Stimulated activated naive CD8-positive, alpha-beta T cell treated with anti-CD3 and anti-CD28 coated beads, Interleukin-15, amount 100 ng/mL, for 72 hours (primary cell): ENCODE measurements around the gene MCCC2.
A peak's percentile ranks its signal among the peaks of the same experiment; 100 is the strongest.
"Not testable (repeated sequence)": the region's sequence is repeated elsewhere in the genome, so short reads cannot be mapped to it uniquely, and the experiment has no call there.

Experiments
- ATAC-seq: fragments of 150-1000 bp; cut with Tn5 transposase; 2 replicates; pipeline ENCODE4 v1.10.0; 2021; ENCODE audit warnings: mild to moderate bottlenecking, moderate library complexity
- DNase-seq, 2 donors: peaks; one replicate each; pipeline ENCODE4 v3.0.0; 2021 to 2022
- H3K27ac Mint-ChIP-seq, 2 donors: one replicate each; pipeline ENCODE4 v1.8.0; 2022; ENCODE audit warnings: mild to moderate bottlenecking in 2 of 2, mixed read lengths in 2 of 2, moderate library complexity in 2 of 2
- H3K27me3 Mint-ChIP-seq: one replicate; pipeline ENCODE4 v1.8.0; 2022; ENCODE audit warnings: mixed read lengths
- H3K4me1 Mint-ChIP-seq: one replicate; pipeline ENCODE4 v1.8.0; 2022; ENCODE audit warnings: mild to moderate bottlenecking, mixed read lengths
- H3K4me3 Mint-ChIP-seq, 2 donors: one replicate each; pipeline ENCODE4 v1.8.0; 2022; ENCODE audit warnings: mild to moderate bottlenecking in 2 of 2, mixed read lengths in 2 of 2, moderate library complexity in 1 of 2
- H3K9me3 Mint-ChIP-seq, 2 donors: one replicate each; pipeline ENCODE4 v1.8.0; 2022; ENCODE audit warnings: mixed read lengths in 2 of 2

The MCCC2 gene

GRCh38 chr5:71629950-71630349 is 42.8 kb downstream of the MCCC2 start:
- ATAC-seq = no peak
- H3K27me3 Mint-ChIP-seq = no peaks in the 10 kb centered on the region
- H3K27ac Mint-ChIP-seq = no peak overlapping the region
- H3K4me1 Mint-ChIP-seq = peaks cover 7% of the 10 kb centered on the region
- H3K4me3 Mint-ChIP-seq = no peak overlapping the region
- no peak for DNase-seq
- no peaks in the 10 kb centered on the region for H3K9me3 Mint-ChIP-seq

GRCh38 chr5:71631070-71631469 is 43.9 kb downstream of the MCCC2 start:
- H3K27me3 Mint-ChIP-seq = no peaks in the 10 kb centered on the region
- peaks cover 7% of the 10 kb centered on the region for H3K4me1 Mint-ChIP-seq

GRCh38 chr5:71632168-71632567 is 45.0 kb downstream of the MCCC2 start:
- peaks cover 7% of the 10 kb centered on the region for H3K4me1 Mint-ChIP-seq
- H3K4me3 Mint-ChIP-seq = no peak overlapping the region
- ATAC-seq (no peak), DNase-seq (no peak)
- no peaks in the 10 kb centered on the region for H3K27me3 Mint-ChIP-seq
- no peak overlapping the region for H3K27ac Mint-ChIP-seq
- H3K9me3 Mint-ChIP-seq = no peaks in the 10 kb centered on the region

More at GRCh38 chr5:71631070-71631469, 43.9 kb downstream of the MCCC2 start:
- no peak overlapping the region for H3K4me3 Mint-ChIP-seq
- no peaks in the 10 kb centered on the region for H3K9me3 Mint-ChIP-seq
- no peak for ATAC-seq
- no peak overlapping the region for H3K27ac Mint-ChIP-seq
- DNase-seq = no peak

- H3K4me1 Mint-ChIP-seq = peaks cover 7% of the 10 kb centered on the region
- H3K27ac Mint-ChIP-seq = peak overlapping the region in 1 of 2 donors; percentile 34
- no peaks in the 10 kb centered on the region for H3K27me3 Mint-ChIP-seq
- ATAC-seq (peak; percentile 53), DNase-seq (no peak)
- no peaks in the 10 kb centered on the region for H3K9me3 Mint-ChIP-seq
- H3K4me3 Mint-ChIP-seq = no peak overlapping the region
Observed at GRCh38 chr5:71633255-71634155, 46.4 kb downstream of the MCCC2 start.

GRCh38 chr5:71637133-71637532 is 50.0 kb downstream of the MCCC2 start:
- no peak overlapping the region for H3K4me3 Mint-ChIP-seq
- no peaks in the 10 kb centered on the region for H3K27me3 Mint-ChIP-seq
- no peaks in the 10 kb centered on the region for H3K9me3 Mint-ChIP-seq
- ATAC-seq (no peak), DNase-seq (no peak)
- H3K4me1 Mint-ChIP-seq = peaks cover 5% of the 10 kb centered on the region
- H3K27ac Mint-ChIP-seq = no peak overlapping the region

- no peak for DNase-seq
- no peaks in the 10 kb centered on the region for H3K9me3 Mint-ChIP-seq
- no peaks in the 10 kb centered on the region for H3K4me1 Mint-ChIP-seq
- no peak for ATAC-seq
- H3K27me3 Mint-ChIP-seq = no peaks in the 10 kb centered on the region
- H3K27ac Mint-ChIP-seq = no peak overlapping the region
- H3K4me3 Mint-ChIP-seq = no peak overlapping the region
Observed at GRCh38 chr5:71640408-71640807, 53.3 kb downstream of the MCCC2 start.

- Mint-ChIP-seq H3K9me3 (no peaks in the 10 kb centered on the region), H3K4me1 (no peaks in the 10 kb centered on the region), H3K27me3 (no peaks in the 10 kb centered on the region), H3K27ac (no peak overlapping the region), H3K4me3 (no peak overlapping the region)
- ATAC-seq (no peak), DNase-seq (no peak)
Observed at GRCh38 chr5:71645030-71645429, 57.9 kb downstream of the MCCC2 start.

- H3K27ac Mint-ChIP-seq = not testable (repeated sequence)
Observed at GRCh38 chr5:71650940-71651339, 63.8 kb downstream of the MCCC2 start.

GRCh38 chr5:71651579-71651978 is 64.4 kb downstream of the MCCC2 start:
- peak overlapping the region; percentile 39 to 44 for H3K4me3 Mint-ChIP-seq

More at GRCh38 chr5:71650940-71651339, 63.8 kb downstream of the MCCC2 start:
- DNase-seq, H3K4me3 Mint-ChIP-seq, ATAC-seq, H3K9me3 Mint-ChIP-seq, H3K27me3 Mint-ChIP-seq: not testable (repeated sequence)
- peaks cover 15% of the 10 kb centered on the region for H3K4me1 Mint-ChIP-seq

GRCh38 chr5:71652349-71652748 is 65.2 kb downstream of the MCCC2 start:
- H3K4me3 Mint-ChIP-seq = no peak overlapping the region
- no peak overlapping the region for H3K27ac Mint-ChIP-seq
- H3K27me3 Mint-ChIP-seq = no peaks in the 10 kb centered on the region
- H3K9me3 Mint-ChIP-seq = no peaks in the 10 kb centered on the region
- no peak for DNase-seq
- no peak for ATAC-seq
- H3K4me1 Mint-ChIP-seq = peaks cover 15% of the 10 kb centered on the region

More at GRCh38 chr5:71651579-71651978, 64.4 kb downstream of the MCCC2 start:
- no peaks in the 10 kb centered on the region for H3K27me3 Mint-ChIP-seq
- peak overlapping the region in 1 of 2 donors; percentile 6 for H3K27ac Mint-ChIP-seq
- peak; percentile 92 for ATAC-seq
- H3K9me3 Mint-ChIP-seq = no peaks in the 10 kb centered on the region
- H3K4me1 Mint-ChIP-seq = peaks cover 15% of the 10 kb centered on the region
- DNase-seq = peak; percentile 34 to 45

- no peak for ATAC-seq
Observed at GRCh38 chr5:71652803-71653543, 65.8 kb downstream of the MCCC2 start.

GRCh38 chr5:71658916-71659662 is 71.9 kb downstream of the MCCC2 start:
- DNase-seq (no peak), ATAC-seq (no peak)
- Mint-ChIP-seq H3K4me1 (no peaks in the 10 kb centered on the region), H3K27ac (no peak overlapping the region), H3K4me3 (no peak overlapping the region), H3K9me3 (no peaks in the 10 kb centered on the region), H3K27me3 (no peaks in the 10 kb centered on the region)

More at GRCh38 chr5:71652803-71653543, 65.8 kb downstream of the MCCC2 start:
- H3K4me3 Mint-ChIP-seq = no peak overlapping the region
- peaks cover 15% of the 10 kb centered on the region for H3K4me1 Mint-ChIP-seq
- no peak overlapping the region for H3K27ac Mint-ChIP-seq
- H3K9me3 Mint-ChIP-seq = no peaks in the 10 kb centered on the region
- no peak for DNase-seq
- no peaks in the 10 kb centered on the region for H3K27me3 Mint-ChIP-seq

- H3K27ac Mint-ChIP-seq = no peak overlapping the region
- DNase-seq (no peak), ATAC-seq (no peak)
- no peaks in the 10 kb centered on the region for H3K27me3 Mint-ChIP-seq
- H3K4me1 Mint-ChIP-seq = no peaks in the 10 kb centered on the region
- H3K4me3 Mint-ChIP-seq = no peak overlapping the region
- H3K9me3 Mint-ChIP-seq = no peaks in the 10 kb centered on the region
Observed at GRCh38 chr5:71662381-71662780, 75.2 kb downstream of the MCCC2 start.

- Mint-ChIP-seq H3K4me1 (no peaks in the 10 kb centered on the region), H3K9me3 (no peaks in the 10 kb centered on the region), H3K4me3 (no peak overlapping the region), H3K27ac (no peak overlapping the region), H3K27me3 (no peaks in the 10 kb centered on the region)
- no peak for ATAC-seq
- no peak for DNase-seq
Observed at GRCh38 chr5:71663191-71663969, 76.2 kb downstream of the MCCC2 start.

GRCh38 chr5:71664615-71665014 is 77.5 kb downstream of the MCCC2 start:
- H3K27me3 Mint-ChIP-seq, H3K4me1 Mint-ChIP-seq, H3K4me3 Mint-ChIP-seq, H3K9me3 Mint-ChIP-seq, ATAC-seq, H3K27ac Mint-ChIP-seq, DNase-seq: not testable (repeated sequence)
